GM23248 (cell line): ENCODE measurements around the gene JMY. TPM values are rescaled to one million over a fixed set of nuclear protein-coding genes. Genes with fewer than 3 reads are reported as not detected.

Experiments used
- DNase-seq: peaks from one replicate; pipeline ENCODE4 v3.0.0-alpha.2; 2015
- H2AFZ ChIP-seq: fragments of 200-600 bp; sonication (generic); 2 replicates; pipeline ENCODE4 v1.6.1; 2016; ENCODE audit warnings: antibody characterized with exemption
- H3F3A ChIP-seq: fragments of 200-600 bp; sonication (generic); 2 replicates; pipeline ENCODE4 v1.6.1; 2016; ENCODE audit warnings: mild to moderate bottlenecking, antibody characterized with exemption, mixed run types; ENCODE audit not compliant: insufficient read depth
- H3K27ac ChIP-seq: fragments of 200-600 bp; sonication (generic); 2 replicates; pipeline ENCODE4 v1.5.1; 2016; ENCODE audit warnings: mild to moderate bottlenecking
- H3K27me3 ChIP-seq: fragments of 200-600 bp; sonication (generic); replicated peaks from 2 replicates; pipeline ENCODE4 v1.6.1; 2016; ENCODE audit warnings: mild to moderate bottlenecking; ENCODE audit not compliant: insufficient read depth
- H3K36me3 ChIP-seq: fragments of 200-600 bp; sonication (generic); 2 replicates; pipeline ENCODE4 v1.6.1; 2016; ENCODE audit warnings: low read depth, mild to moderate bottlenecking
- H3K4me1 ChIP-seq: fragments of 200-600 bp; sonication (generic); 2 replicates; pipeline ENCODE4 v1.6.1; 2016; ENCODE audit warnings: mild to moderate bottlenecking; ENCODE audit not compliant: insufficient read depth
- H3K4me2 ChIP-seq: fragments of 200-600 bp; sonication (generic); one replicate; pipeline ENCODE4 v1.6.1; 2016; ENCODE audit warnings: mild to moderate bottlenecking; ENCODE audit not compliant: unreplicated experiment
- H3K4me3 ChIP-seq: fragments of 200-600 bp; sonication (generic); 2 replicates; pipeline ENCODE4 v1.5.1; 2016; ENCODE audit warnings: mild to moderate bottlenecking
- H3K79me2 ChIP-seq: fragments of 200-600 bp; sonication (generic); 2 replicates; pipeline ENCODE4 v1.6.1; 2016; ENCODE audit warnings: mild to moderate bottlenecking; ENCODE audit not compliant: insufficient read depth
- H3K9ac ChIP-seq: fragments of 200-600 bp; sonication (generic); 2 replicates; pipeline ENCODE4 v1.6.1; 2016; ENCODE audit warnings: mild to moderate bottlenecking
- H3K9me2 ChIP-seq: fragments of 200-600 bp; sonication (generic); 2 replicates; pipeline ENCODE4 v1.6.1; 2016; ENCODE audit warnings: mixed run types, mild to moderate bottlenecking, moderate library complexity; ENCODE audit not compliant: insufficient read depth
- H3K9me3 ChIP-seq: fragments of 200-600 bp; sonication (generic); one replicate; pipeline ENCODE4 v1.6.1; 2017; ENCODE audit warnings: low read depth
- H4K20me1 ChIP-seq: fragments of 200-600 bp; sonication (generic); 2 replicates; pipeline ENCODE4 v1.6.0; 2016; ENCODE audit not compliant: insufficient read depth
- EZH2 ChIP-seq: fragments of 200-600 bp; sonication (generic); IDR thresholded peaks from 2 replicates; pipeline ENCODE4 v1.6.1; 2018; ENCODE audit warnings: antibody characterized with exemption, mild to moderate bottlenecking; ENCODE audit not compliant: insufficient read depth, poor library complexity, severe bottlenecking
- EZH2phosphoT487 ChIP-seq: fragments of 200-600 bp; sonication (generic); IDR thresholded peaks from 2 replicates; pipeline ENCODE4 v1.6.1; 2018; ENCODE audit warnings: antibody characterized with exemption, moderate library complexity, mild to moderate bottlenecking, low read depth; ENCODE audit not compliant: insufficient read depth
- WGBS, 2 experiments: methylation state at CpG; one replicate each; pipeline ENCODE4 v1.1.6; 2015 to 2017; ENCODE audit warnings: low lambda C conversion rate in 2 of 2, low coverage in 1 of 2; ENCODE audit errors: missing lambda C conversion rate in 2 of 2; 5-methylcytosine and 5-hydroxymethylcytosine counted together
- in situ Hi-C: fragments of 300-500 bp; cut with MboI; formaldehyde crosslinking; loops from 2 replicates; pipeline ENCODE4 v1.15.0; 2020
- polyA plus RNA-seq: library from polyadenylated mRNA; unstranded; fragments of >200 nt; fragmentation: Nextera tagmentation; extraction: Ambion mirVana; gene quantifications from 2 replicates; pipeline ENCODE4 v1.2.1, GENCODE V29; 2016
- small RNA-seq: library from RNA; depleted of rRNA; stranded (forward); fragments of <200 nt; gene quantifications from one replicate; pipeline ENCODE3, GENCODE V24; 2014; ENCODE audit warnings: low read depth, low replicate concordance
- total RNA-seq: library from RNA; depleted of rRNA; stranded (reverse); fragments of >200 nt; shearing (Covaris generic); gene quantifications from 2 replicates; pipeline ENCODE4 v1.2.3, GENCODE V29; 2014; rRNA removed

The JMY gene
- total and polyA plus RNA-seq, 2 experiments from 2014 or later: 3.4 to 12.2 TPM

DNA sequence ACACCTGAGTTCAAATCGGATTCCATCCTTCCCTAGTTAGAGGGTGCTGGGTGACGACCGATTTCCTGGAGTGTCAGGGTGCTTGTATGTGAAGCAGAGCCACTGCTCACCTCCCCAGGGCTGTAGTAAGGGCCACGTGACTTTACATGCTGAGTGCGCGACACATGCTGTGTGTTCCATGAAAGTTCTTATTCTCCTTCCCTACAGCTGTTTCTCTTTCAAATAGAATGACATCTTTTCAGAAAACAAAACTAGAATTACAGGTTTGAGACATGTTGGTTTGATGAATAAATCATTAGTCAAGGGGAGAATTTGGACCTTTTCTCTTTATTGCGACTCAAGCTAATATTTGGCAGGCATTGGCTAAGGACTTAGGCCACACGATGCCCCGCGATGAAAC, 113.1 kb downstream of the JMY start:
- no peak for TF ChIP-seq EZH2phosphoT487
- H3K27ac ChIP-seq: no peak overlapping the region
- no peak overlapping the region for H3K4me3 ChIP-seq
- no peaks in the 10 kb centered on the region for H3K9me2 ChIP-seq
- peak overlapping the region; percentile 72 for H2AFZ ChIP-seq
- peak; percentile 24 for DNase-seq
- in situ Hi-C loops: no loop called here
- no peak overlapping the region for H3K9ac ChIP-seq
- H3K36me3 ChIP-seq: no peaks in the 10 kb centered on the region
- H3K27me3 ChIP-seq: no peaks in the 10 kb centered on the region
- H3K79me2 ChIP-seq: no peaks in the 10 kb centered on the region
- 57 to 62% methylated on average over 10 of the region's 10 CpGs for WGBS, 2 experiments
- peaks cover 10% of the 10 kb centered on the region for H3K4me1 ChIP-seq
- H4K20me1 ChIP-seq: no peaks in the 10 kb centered on the region
- H3K4me2 ChIP-seq: peak overlapping the region; percentile 47
- no peaks in the 10 kb centered on the region for H3K9me3 ChIP-seq
- no peaks in the 10 kb centered on the region for H3F3A ChIP-seq

DNA sequence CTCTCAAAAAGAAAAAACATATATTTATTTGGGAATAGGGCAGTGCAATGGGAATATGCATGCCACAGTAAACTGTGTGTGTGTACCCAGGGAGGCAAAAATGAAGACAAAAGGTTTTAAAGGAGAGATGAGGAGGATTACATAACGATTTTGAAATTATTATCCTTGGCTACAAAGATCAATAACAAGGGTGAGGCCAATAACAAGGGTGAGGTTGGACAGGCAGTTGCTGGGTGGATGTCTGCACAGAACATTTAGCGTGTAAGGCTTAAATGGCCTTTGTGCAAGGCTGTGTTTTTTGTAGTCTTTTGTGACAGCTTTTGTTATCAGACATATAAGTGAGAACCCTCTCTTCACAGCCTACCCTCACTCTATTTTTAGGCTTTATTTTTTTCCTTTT, 114.0 kb downstream of the JMY start:
- Histone ChIP-seq H2AFZ (no peak overlapping the region), H3K4me3 (no peak overlapping the region), H3K4me1 (peaks cover 10% of the 10 kb centered on the region), H3K36me3 (no peaks in the 10 kb centered on the region), H4K20me1 (no peaks in the 10 kb centered on the region), H3K4me2 (no peak overlapping the region), H3K27me3 (no peaks in the 10 kb centered on the region), H3K9me3 (no peaks in the 10 kb centered on the region), H3K9me2 (no peaks in the 10 kb centered on the region), H3K27ac (no peak overlapping the region), H3K9ac (no peak overlapping the region), H3F3A (no peaks in the 10 kb centered on the region), H3K79me2 (no peaks in the 10 kb centered on the region)
- TF ChIP-seq EZH2phosphoT487: no peak
- TF ChIP-seq EZH2: no peak
- WGBS, 2 experiments: 44 to 46% methylated on average over 2 of the region's 2 CpGs
- in situ Hi-C loops: no loop called here
- DNase-seq: no peak

DNA sequence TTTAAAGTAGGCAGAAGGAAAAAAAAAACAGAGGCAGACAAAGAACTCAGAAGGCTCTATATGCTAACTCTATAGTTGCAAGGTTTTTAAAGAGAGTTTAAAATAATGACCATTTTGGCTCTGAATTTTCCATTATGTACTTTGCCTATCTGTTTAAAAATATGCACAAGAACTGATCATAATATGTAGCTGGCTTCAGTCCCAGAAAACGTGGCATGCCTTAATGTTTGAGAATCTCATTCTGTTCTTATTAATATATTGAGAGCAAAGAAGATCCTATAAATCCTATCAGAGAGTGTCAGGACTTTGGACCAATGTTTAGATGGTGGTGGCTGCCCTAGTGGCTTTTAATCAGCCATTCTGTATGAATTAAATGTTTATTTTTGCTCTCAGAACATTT, 121.5 kb downstream of the JMY start:
- no peaks in the 10 kb centered on the region for H3K27me3 ChIP-seq
- no peaks in the 10 kb centered on the region for H3K4me1 ChIP-seq
- no peaks in the 10 kb centered on the region for H3K79me2 ChIP-seq
- TF ChIP-seq EZH2 (no peak), EZH2phosphoT487 (no peak)
- H3K36me3 ChIP-seq: no peaks in the 10 kb centered on the region
- no peaks in the 10 kb centered on the region for H3F3A ChIP-seq
- no peak overlapping the region for H2AFZ ChIP-seq
- no peak overlapping the region for H3K4me3 ChIP-seq
- H3K9me3 ChIP-seq: no peaks in the 10 kb centered on the region
- no peak overlapping the region for H3K27ac ChIP-seq
- 11 to 18% methylated on average over 1 of the region's 1 CpG for WGBS, 2 experiments
- in situ Hi-C loops: no loop called here
- no peak overlapping the region for H3K9ac ChIP-seq
- H3K9me2 ChIP-seq: no peaks in the 10 kb centered on the region
- no peaks in the 10 kb centered on the region for H4K20me1 ChIP-seq
- no peak for DNase-seq
- no peak overlapping the region for H3K4me2 ChIP-seq

Small RNA genes within 50 kb of the gene (small RNA-seq; reads per million reads assigned to genes)
- gene AC016559.1 (not detected), gene RF00425 (not detected)

Other genes starting within 250 kb of the JMY start
- 0.38 and 1.6 TPM in 2 replicates for gene DMGDH, start 166.5 kb upstream of the JMY start, total RNA-seq
- gene DMGDH, start 166.5 kb upstream of the JMY start, polyA plus RNA-seq: 1.5 and 2.8 TPM in 2 replicates
- gene BHMT2, start 166.4 kb upstream of the JMY start, total RNA-seq: 4.4 and 15.9 TPM in 2 replicates
- gene BHMT2, start 166.4 kb upstream of the JMY start, polyA plus RNA-seq: 6.2 and 7.0 TPM in 2 replicates
- not detected in 2 replicates for gene BHMT, start 124.3 kb upstream of the JMY start, total RNA-seq
- gene BHMT, start 124.3 kb upstream of the JMY start, polyA plus RNA-seq: not detected in 2 replicates